ENCODE data around the gene ZFAND4.

ZFAND4 gene

DNA sequence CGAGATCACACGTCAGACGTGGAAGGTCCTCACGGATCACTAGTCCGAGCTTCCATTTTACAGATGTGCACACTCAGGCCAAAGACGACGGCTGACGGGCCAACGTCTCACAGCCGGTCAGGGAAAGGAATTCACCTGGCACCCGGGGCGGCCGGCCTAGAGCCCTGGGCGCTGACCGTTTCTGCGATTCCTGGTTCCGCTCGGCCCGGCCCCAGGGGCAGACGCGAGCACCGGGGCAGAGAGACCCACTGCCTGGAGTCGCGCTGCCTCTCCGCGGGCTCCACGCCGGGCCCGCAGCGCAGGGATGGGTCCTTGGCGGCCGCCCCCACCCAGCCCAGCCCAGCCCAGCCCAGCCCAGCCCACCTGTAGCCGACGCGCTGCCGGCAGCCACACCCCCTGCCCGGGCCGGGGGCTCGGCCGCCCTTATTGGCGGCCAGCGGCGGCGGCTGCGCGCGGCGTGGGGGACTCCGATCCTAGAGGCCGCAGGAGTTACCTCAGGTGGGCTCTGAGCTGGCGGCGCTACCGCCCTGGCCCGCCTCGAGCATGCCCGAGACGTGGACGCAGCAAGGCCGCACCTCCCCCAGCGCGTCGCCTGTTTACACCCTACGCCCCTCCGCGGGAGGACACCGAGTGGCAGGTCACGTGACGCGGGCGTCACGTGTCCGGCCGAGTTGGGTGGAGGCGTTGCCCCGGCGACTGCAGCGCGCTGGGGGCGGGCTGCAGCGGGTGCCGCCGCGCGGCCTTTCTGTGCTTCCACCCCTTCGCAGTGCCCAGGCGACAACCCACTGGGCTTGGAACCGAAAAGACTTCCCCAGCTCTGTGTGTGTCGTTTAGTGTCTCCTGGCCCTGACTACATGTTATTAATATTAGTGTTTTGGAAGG, 78.1 kb downstream of the ZFAND4 start:
- TF ChIP-seq CSDC2 (CRISPR knock-in tag; IDR thresholded peaks at IDR 0.05) = peak; percentile 65; the same call in 1 of the 2 replicates
- 0 out of 2 replicates have a peak, but pooled peaks have one; percentile 14 for TF ChIP-seq SNAI2 (CRISPR knock-in tag; IDR thresholded peaks at IDR 0.05)
- TF ChIP-seq OSR1 (CRISPR knock-in tag; IDR thresholded peaks at IDR 0.05) = no peak
- ATAC-seq = peak; percentile 92

DNA sequence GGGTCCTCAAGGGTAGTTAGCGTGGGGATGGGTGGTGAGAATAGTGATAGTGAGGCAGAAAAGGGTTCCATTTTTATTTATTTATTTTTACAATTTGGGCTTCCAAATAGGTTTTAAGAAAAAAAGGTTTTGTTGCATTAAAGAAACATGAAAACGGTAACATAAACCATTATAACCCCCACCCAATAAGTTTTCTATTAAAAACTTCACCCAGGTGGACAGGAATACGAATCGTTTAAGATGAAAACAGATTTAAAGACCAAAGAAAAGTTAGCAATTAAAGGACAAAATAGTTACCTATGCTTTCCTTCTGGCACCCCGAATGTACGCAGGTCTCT, 78.7 kb downstream of the ZFAND4 start:
- TF ChIP-seq ARNTL (CRISPR knock-in tag; IDR thresholded peaks at IDR 0.05; ENCODE audit: borderline replicate concordance, low read depth) = no peak
- no peak for TF ChIP-seq OSR1 (CRISPR knock-in tag; IDR thresholded peaks at IDR 0.05)
- TF ChIP-seq, protein P1, sequence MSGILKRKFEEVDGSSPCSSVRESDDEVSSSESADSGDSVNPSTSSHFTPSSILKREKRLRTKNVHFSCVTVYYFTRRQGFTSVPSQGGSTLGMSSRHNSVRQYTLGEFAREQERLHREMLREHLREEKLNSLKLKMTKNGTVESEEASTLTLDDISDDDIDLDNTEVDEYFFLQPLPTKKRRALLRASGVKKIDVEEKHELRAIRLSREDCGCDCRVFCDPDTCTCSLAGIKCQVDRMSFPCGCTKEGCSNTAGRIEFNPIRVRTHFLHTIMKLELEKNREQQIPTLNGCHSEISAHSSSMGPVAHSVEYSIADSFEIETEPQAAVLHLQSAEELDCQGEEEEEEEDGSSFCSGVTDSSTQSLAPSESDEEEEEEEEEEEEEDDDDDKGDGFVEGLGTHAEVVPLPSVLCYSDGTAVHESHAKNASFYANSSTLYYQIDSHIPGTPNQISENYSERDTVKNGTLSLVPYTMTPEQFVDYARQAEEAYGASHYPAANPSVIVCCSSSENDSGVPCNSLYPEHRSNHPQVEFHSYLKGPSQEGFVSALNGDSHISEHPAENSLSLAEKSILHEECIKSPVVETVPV (CRISPR knock-in tag; IDR thresholded peaks at IDR 0.05) = no peak
- no peak for TF ChIP-seq RARB (CRISPR knock-in tag; IDR thresholded peaks at IDR 0.05)
- TF ChIP-seq SNAI2 (CRISPR knock-in tag; IDR thresholded peaks at IDR 0.05) = no peak
- no peak for TF ChIP-seq ZNF70 (CRISPR knock-in tag; IDR thresholded peaks at IDR 0.05)
- no peak for TF ChIP-seq ZFP3 (CRISPR knock-in tag; IDR thresholded peaks at IDR 0.05)
- no peak for TF ChIP-seq ESRRG (CRISPR knock-in tag; IDR thresholded peaks at IDR 0.05)
- TF ChIP-seq ISL1 (CRISPR knock-in tag; IDR thresholded peaks at IDR 0.05) = no peak
- TF ChIP-seq ZNF565 (CRISPR knock-in tag; conservative IDR thresholded peaks at IDR 0.05; ENCODE audit: low read depth) = no peak
- TF ChIP-seq, protein P2, sequence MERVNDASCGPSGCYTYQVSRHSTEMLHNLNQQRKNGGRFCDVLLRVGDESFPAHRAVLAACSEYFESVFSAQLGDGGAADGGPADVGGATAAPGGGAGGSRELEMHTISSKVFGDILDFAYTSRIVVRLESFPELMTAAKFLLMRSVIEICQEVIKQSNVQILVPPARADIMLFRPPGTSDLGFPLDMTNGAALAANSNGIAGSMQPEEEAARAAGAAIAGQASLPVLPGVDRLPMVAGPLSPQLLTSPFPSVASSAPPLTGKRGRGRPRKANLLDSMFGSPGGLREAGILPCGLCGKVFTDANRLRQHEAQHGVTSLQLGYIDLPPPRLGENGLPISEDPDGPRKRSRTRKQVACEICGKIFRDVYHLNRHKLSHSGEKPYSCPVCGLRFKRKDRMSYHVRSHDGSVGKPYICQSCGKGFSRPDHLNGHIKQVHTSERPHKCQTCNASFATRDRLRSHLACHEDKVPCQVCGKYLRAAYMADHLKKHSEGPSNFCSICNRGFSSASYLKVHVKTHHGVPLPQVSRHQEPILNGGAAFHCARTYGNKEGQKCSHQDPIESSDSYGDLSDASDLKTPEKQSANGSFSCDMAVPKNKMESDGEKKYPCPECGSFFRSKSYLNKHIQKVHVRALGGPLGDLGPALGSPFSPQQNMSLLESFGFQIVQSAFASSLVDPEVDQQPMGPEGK (CRISPR knock-in tag; IDR thresholded peaks at IDR 0.05; ENCODE audit: borderline replicate concordance) = no peak
- TF ChIP-seq, protein P3, sequence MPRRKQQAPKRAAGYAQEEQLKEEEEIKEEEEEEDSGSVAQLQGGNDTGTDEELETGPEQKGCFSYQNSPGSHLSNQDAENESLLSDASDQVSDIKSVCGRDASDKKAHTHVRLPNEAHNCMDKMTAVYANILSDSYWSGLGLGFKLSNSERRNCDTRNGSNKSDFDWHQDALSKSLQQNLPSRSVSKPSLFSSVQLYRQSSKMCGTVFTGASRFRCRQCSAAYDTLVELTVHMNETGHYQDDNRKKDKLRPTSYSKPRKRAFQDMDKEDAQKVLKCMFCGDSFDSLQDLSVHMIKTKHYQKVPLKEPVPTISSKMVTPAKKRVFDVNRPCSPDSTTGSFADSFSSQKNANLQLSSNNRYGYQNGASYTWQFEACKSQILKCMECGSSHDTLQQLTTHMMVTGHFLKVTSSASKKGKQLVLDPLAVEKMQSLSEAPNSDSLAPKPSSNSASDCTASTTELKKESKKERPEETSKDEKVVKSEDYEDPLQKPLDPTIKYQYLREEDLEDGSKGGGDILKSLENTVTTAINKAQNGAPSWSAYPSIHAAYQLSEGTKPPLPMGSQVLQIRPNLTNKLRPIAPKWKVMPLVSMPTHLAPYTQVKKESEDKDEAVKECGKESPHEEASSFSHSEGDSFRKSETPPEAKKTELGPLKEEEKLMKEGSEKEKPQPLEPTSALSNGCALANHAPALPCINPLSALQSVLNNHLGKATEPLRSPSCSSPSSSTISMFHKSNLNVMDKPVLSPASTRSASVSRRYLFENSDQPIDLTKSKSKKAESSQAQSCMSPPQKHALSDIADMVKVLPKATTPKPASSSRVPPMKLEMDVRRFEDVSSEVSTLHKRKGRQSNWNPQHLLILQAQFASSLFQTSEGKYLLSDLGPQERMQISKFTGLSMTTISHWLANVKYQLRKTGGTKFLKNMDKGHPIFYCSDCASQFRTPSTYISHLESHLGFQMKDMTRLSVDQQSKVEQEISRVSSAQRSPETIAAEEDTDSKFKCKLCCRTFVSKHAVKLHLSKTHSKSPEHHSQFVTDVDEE (CRISPR knock-in tag; IDR thresholded peaks at IDR 0.05) = no peak
- TF ChIP-seq TOX (CRISPR knock-in tag; IDR thresholded peaks at IDR 0.05; ENCODE audit: borderline replicate concordance) = no peak
- TF ChIP-seq PPARA (CRISPR knock-in tag; IDR thresholded peaks at IDR 0.05; ENCODE audit: borderline replicate concordance) = no peak
- TF ChIP-seq ZNF8 (CRISPR knock-in tag; IDR thresholded peaks at IDR 0.05) = no peak
- TF ChIP-seq ZC3H10 (CRISPR knock-in tag; IDR thresholded peaks at IDR 0.05) = no peak
- TF ChIP-seq CSDC2 (CRISPR knock-in tag; IDR thresholded peaks at IDR 0.05) = no peak
- ATAC-seq = no peak

DNA sequence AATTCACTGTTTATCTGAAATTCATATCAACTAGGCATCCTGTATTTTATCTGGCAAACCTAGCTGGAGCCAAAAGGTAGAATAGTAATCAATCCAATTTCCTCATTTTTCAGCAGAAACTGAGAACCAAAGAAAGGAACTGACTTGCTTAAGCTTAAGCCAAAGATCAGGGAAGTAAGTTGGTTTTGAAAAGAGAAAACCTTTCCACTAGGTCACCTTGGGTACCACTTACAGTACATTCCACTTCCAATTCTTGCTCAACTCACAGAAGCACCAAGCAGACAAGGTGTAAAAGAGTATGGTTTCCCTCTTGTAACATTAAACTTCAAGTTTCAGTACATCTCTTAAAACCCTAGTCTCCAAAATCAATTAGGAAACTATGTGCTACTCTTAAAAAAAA, 79.6 kb downstream of the ZFAND4 start:
- ATAC-seq = no peak
- no peak for TF ChIP-seq GLIS3 (CRISPR knock-in tag; IDR thresholded peaks at IDR 0.05)
- no peak for TF ChIP-seq TOX (CRISPR knock-in tag; IDR thresholded peaks at IDR 0.05; ENCODE audit: borderline replicate concordance)
- TF ChIP-seq OSR1 (CRISPR knock-in tag; IDR thresholded peaks at IDR 0.05) = no peak
- no peak for TF ChIP-seq SNAI2 (CRISPR knock-in tag; IDR thresholded peaks at IDR 0.05)
- no peak for TF ChIP-seq PPARA (CRISPR knock-in tag; IDR thresholded peaks at IDR 0.05; ENCODE audit: borderline replicate concordance)
- TF ChIP-seq, protein P1 (CRISPR knock-in tag; IDR thresholded peaks at IDR 0.05) = no peak
- TF ChIP-seq, protein P2 (CRISPR knock-in tag; IDR thresholded peaks at IDR 0.05; ENCODE audit: borderline replicate concordance) = no peak
- no peak for TF ChIP-seq ZFP3 (CRISPR knock-in tag; IDR thresholded peaks at IDR 0.05)
- TF ChIP-seq ZNF565 (CRISPR knock-in tag; conservative IDR thresholded peaks at IDR 0.05; ENCODE audit: low read depth) = no peak
- TF ChIP-seq, protein P4, sequence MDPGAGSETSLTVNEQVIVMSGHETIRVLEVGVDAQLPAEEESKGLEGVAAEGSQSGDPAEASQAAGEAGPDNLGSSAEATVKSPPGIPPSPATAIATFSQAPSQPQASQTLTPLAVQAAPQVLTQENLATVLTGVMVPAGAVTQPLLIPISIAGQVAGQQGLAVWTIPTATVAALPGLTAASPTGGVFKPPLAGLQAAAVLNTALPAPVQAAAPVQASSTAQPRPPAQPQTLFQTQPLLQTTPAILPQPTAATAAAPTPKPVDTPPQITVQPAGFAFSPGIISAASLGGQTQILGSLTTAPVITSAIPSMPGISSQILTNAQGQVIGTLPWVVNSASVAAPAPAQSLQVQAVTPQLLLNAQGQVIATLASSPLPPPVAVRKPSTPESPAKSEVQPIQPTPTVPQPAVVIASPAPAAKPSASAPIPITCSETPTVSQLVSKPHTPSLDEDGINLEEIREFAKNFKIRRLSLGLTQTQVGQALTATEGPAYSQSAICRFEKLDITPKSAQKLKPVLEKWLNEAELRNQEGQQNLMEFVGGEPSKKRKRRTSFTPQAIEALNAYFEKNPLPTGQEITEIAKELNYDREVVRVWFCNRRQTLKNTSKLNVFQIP (CRISPR knock-in tag; IDR thresholded peaks at IDR 0.05; ENCODE audit: borderline replicate concordance, low read depth) = no peak
- TF ChIP-seq ZNF8 (CRISPR knock-in tag; IDR thresholded peaks at IDR 0.05) = no peak
- no peak for TF ChIP-seq TCF4 (CRISPR knock-in tag; IDR thresholded peaks at IDR 0.05; ENCODE audit: borderline replicate concordance)
- TF ChIP-seq ARNTL (CRISPR knock-in tag; IDR thresholded peaks at IDR 0.05; ENCODE audit: borderline replicate concordance, low read depth) = no peak
- TF ChIP-seq CSDC2 (CRISPR knock-in tag; IDR thresholded peaks at IDR 0.05) = no peak
- TF ChIP-seq ZNF70 (CRISPR knock-in tag; IDR thresholded peaks at IDR 0.05) = no peak
- no peak for TF ChIP-seq ZFP30 (CRISPR knock-in tag; IDR thresholded peaks at IDR 0.05)
- no peak for TF ChIP-seq ISL1 (CRISPR knock-in tag; IDR thresholded peaks at IDR 0.05)
- TF ChIP-seq, protein P5, sequence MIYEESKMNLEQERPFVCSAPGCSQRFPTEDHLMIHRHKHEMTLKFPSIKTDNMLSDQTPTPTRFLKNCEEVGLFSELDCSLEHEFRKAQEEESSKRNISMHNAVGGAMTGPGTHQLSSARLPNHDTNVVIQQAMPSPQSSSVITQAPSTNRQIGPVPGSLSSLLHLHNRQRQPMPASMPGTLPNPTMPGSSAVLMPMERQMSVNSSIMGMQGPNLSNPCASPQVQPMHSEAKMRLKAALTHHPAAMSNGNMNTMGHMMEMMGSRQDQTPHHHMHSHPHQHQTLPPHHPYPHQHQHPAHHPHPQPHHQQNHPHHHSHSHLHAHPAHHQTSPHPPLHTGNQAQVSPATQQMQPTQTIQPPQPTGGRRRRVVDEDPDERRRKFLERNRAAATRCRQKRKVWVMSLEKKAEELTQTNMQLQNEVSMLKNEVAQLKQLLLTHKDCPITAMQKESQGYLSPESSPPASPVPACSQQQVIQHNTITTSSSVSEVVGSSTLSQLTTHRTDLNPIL (CRISPR knock-in tag; IDR thresholded peaks at IDR 0.05; ENCODE audit: low read depth) = no peak
